Bone marrow (tissue), 2 donors: ENCODE results near the gene AGAP5.
"Not testable (repeated sequence)": the region's sequence is repeated elsewhere in the genome, so short reads cannot be mapped to it uniquely, and the experiment has no call there.

Experiments
- DNase-seq, 2 donors: peaks; one replicate each; lab custom pipeline; 2025; lab: John Stamatoyannopoulos, UW

AGAP5 gene

DNA sequence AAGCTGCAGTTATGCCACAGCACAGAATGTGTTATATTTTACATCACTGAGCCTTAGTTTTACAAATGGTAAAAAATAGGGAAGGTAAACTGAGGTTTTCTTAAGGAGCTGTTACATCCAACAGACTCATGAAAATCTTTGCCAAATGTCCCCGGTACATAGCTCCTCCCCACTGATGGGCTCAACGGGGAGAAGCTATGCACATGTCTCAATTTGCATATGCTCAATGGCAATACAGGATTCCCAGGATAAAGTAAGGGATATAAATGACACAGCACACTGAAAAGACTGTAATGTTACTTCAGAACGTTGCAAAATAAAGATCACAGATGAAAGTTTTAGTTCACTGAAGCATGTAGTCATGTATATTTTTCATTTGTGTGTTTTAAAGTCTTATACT is 16.6 kb upstream of the AGAP5 start:
- DNase-seq: not testable (repeated sequence)

DNA sequence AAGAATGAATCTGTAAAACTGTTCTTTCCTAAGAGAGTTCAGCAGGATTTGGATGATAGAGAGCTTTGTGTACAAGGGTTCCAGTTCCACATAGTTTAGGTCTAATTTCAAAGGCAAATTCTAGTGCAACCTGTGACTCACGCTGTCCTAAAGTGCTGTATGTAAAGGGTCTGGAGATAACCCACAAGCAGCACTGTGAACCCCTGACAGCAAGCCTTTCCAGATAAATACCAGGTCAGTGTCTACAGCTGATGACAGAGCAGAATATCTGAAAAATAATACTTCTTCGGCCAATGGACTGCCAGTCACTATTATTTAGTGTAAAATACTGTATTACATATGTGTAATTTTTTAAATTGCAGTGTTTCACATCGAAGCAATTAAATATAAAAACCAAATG is 16.0 kb upstream of the AGAP5 start:
- not testable (repeated sequence) for DNase-seq

DNA sequence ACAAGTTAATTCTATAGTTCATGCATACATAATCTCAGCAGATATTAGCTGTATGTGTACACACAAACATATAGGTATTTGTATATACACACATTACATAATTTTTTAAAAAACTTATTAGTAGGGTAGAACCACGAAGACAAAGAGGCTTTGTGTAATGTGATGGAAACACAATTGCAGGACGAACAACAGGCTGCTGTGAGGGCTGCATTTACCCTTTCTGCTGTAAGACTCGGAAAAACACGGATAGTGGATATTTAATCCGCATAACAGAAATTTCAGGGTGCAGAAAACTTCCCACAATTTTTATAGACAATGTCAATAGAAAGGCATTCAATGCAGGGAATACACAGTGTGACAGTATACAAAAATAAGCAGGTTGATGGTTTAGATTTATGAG is 13.8 kb upstream of the AGAP5 start:
- not testable (repeated sequence) for DNase-seq

- not testable (repeated sequence) for DNase-seq
These were observed 10.2 kb upstream of the AGAP5 start for GRCh38 chr10:73708122-73708521.

GRCh38 chr10:73707628-73708027 is 9.7 kb upstream of the AGAP5 start:
- not testable (repeated sequence) for DNase-seq

- DNase-seq: not testable (repeated sequence)
These were observed 8.6 kb upstream of the AGAP5 start for GRCh38 chr10:73706488-73706887.

- DNase-seq: not testable (repeated sequence)
These were observed 7.7 kb upstream of the AGAP5 start for GRCh38 chr10:73705506-73706072.

DNA sequence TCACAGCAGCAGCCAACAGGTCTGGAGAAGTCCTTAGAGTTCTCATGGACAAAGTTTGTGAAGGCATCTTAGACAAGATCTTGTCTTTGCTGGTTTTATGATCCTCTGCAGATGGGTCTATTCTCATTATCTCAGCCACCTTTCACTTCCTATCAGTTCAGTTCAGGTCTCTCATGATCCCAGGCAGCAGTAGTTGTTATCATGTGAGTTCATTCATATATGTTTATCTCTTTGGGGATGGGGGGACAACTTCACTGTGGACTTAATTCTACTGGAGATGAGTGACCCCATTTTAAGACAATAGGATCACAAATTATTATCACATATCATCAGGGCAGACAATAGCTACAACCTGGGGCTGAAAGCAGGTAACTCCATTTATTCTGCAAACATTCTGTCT is 6.0 kb upstream of the AGAP5 start:
- DNase-seq: not testable (repeated sequence)

DNA sequence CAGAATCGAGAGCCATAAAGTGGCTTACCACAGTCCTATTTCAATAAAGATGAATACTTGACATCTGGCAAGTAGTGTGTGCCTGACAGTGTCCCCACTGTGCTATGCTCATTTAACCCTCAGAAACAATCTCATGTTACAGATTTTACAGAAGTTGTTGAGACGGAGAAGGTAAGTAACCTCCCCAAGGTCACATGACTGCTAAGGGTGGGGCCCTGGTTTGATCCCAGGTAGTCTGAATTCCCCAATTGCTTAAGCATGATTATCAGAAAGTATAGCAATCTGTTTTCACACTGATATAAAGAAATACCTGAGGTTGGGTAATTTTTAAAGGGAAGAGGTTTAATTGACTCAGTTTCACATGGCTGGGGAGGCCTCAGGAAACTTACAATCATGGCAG is 910 bp upstream of the AGAP5 start:
- DNase-seq: not testable (repeated sequence)

GRCh38 chr10:73695302-73695701 is 2.6 kb downstream of the AGAP5 start:
- DNase-seq: not testable (repeated sequence)

- DNase-seq: not testable (repeated sequence)
These were observed 7.2 kb downstream of the AGAP5 start for GRCh38 chr10:73690755-73691154.

GRCh38 chr10:73689596-73689995 is 8.3 kb downstream of the AGAP5 start:
- not testable (repeated sequence) for DNase-seq

DNA sequence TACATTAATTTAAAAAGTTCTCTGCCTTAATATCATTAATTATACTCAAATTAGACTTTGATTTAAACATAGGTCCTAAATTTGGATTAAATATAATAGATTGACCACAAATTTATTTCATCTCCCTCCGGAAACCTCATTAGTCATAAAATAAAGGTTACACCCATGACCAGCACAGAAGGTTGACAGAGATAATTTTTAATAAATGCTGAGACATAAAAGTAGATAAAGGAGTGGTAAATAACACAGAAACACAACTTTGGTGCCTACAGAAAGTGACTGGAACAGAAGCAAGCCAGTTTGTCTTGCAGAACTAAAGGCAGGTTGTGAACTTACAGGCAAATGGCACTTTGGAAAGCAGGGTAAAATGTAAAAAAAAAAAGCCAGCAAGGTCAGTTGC is 10.3 kb downstream of the AGAP5 start:
- not testable (repeated sequence) for DNase-seq

- not testable (repeated sequence) for DNase-seq
These were observed 23.4 kb downstream of the AGAP5 start for GRCh38 chr10:73674546-73674945.

DNA sequence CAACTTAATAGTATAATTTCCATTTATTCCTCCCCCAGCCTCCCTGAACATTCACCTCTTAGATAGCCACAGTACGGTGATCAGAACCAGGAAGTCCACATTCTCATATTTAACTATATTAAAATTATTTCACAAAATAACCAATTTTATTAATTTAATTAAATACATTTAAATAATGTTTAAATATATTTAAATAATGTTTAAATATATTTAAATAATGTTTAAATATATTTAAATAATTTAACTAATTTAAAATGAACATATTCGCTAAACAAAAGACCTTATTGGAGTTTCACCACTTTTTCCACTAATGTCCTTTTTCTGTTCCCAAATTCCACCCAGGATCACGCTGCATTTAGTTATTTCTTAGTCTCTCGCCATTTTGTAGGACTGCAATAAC is 29.5 kb downstream of the AGAP5 start:
- DNase-seq: not testable (repeated sequence)

- DNase-seq: not testable (repeated sequence)
These were observed 31.6 kb downstream of the AGAP5 start for GRCh38 chr10:73666153-73666809.

GRCh38 chr10:73665581-73665980 is 32.3 kb downstream of the AGAP5 start:
- not testable (repeated sequence) for DNase-seq

DNA sequence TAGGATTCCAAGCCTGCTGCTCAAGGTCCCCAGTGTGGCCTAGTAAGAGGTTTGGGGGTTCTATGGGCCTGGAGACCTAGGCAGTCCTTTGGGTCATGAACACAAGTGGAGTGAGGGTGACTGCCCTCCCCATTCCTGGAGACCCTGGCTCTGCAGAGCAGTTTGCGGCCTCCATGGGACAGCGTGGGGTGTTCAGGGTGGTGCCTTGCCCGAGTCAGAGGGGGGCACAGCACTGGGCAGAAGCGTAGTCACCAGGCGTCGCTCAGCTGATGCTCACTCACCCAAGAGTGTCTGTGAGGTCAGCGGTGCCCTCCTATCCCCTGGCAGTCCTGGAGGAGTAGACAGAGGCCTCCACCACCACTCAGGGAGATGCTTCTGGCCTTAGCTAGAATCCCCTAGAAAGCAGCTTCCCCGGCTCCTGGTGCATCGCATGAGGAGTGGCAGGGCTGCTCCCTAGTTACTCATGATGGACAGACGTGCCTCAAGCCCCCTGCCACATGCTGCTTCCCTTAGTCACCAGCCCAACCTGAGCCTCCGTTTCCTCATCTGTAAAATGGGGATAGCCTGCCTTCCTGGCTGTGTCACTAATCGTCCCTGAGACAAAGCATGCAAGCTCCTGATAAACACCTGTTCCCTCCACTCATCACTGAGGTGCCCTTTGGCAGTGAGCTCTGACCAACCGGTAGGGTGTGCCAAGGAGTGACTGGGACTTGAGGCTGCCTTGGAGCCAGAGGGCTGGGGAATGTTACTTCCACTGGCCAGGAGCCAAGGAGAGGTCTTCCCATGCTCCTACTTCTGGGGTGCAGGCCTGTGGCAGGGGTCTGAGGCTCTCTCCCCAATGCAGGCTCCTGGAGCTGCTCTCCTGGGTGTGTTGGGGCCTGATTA is 33.5 kb downstream of the AGAP5 start:
- DNase-seq: not testable (repeated sequence)

DNA sequence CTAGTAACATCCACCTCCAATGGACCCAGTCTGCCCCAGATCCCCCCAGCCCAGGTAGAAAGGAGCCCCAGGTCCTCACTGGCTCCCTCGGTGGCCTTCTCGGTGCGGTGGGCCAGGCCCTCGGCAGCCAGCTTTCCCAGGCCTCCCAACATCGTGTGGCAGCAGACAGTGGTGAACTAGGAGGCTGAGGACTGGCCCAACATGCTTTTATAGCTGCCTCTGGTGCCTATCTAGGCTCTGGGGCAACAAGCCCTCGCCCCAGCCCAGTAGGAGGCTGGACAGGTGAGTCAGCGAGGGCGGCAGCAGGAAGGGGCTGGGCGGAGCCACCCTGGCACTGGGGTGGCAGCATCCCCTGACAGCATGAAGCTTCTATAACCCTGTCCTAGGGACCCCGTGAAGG is 34.3 kb downstream of the AGAP5 start:
- not testable (repeated sequence) for DNase-seq

DNA sequence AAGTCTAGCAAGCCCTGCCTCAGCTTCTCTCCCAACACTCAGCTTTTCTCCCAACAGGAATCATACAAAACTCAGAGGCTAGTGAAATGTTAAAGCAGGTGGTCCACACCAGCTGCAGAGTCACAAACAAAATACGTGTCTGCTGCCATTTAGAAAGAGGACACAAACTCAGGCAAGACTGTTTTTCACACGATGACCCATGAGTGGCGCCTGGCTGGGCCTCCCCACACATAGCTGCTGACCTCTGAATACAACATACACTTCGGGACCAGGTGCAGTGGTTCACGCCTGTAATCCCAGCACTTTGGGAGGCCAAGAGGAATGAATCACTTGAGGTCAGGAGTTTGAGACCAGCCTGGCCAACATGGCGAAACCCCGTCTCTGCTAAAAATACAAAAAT is 35.2 kb downstream of the AGAP5 start:
- DNase-seq: not testable (repeated sequence)

- no peak for DNase-seq
These were observed 42.0 kb downstream of the AGAP5 start, which contains the start of gene SYNPO2L for GRCh38 chr10:73655990-73656298. TSS of gene SYNPO2L (minus strand) at chr10:73656029. CDS start at chr10:73655922, 107 bp downstream.

- DNase-seq: no peak
These were observed 42.5 kb downstream of the AGAP5 start for GRCh38 chr10:73655257-73655989.
